HepG2 (cell line): ENCODE results near the gene LRRTM2. TPM values are rescaled to one million over a fixed set of nuclear protein-coding genes. Genes with fewer than 3 reads are reported as not detected.

Experiments
- polyA plus RNA-seq, 8 experiments: library from polyadenylated mRNA; depleted of rRNA in 3 of 8; stranded (reverse) in 7 of 8; unstranded in 1 of 8; fragments of >200 nt; fragmentation: Illumina TruSeq in 4 of 8; extraction: Trizol in 4 of 8; gene quantifications; 2 replicates each; pipeline versions ENCODE4 v1.2.1 to v1.2.3, GENCODE V29; 2011 to 2016; ENCODE audit warnings: low read depth in 4 of 8, missing spikeins in 1 of 8, mixed read lengths in 1 of 8; ENCODE audit not compliant: insufficient read depth in 1 of 8
- total RNA-seq, 5 experiments: library from RNA; depleted of rRNA; stranded (reverse); fragments of >200 nt; fragmentation: Illumina TruSeq; extraction: Trizol; gene quantifications; 2 replicates each; pipeline ENCODE4 v1.2.3, GENCODE V29; 2016; ENCODE audit warnings: low read depth in 1 of 5

Gene LRRTM2
- total and polyA plus RNA-seq, 2 of the 13 experiments (the other 11 are each of a cell fraction or from before 2014, with no cell fraction given), result not detected

Other genes with a start within 250 kb of the LRRTM2 start
- 162 and 212 TPM in 2 replicates for gene CTNNA1, start 121.9 kb downstream of the LRRTM2 start, total RNA-seq (2016; rRNA removed; fragmentation: Illumina TruSeq; extraction: Trizol)
- gene CTNNA1, start 121.9 kb downstream of the LRRTM2 start, polyA plus RNA-seq (2011; rRNA removed), result 66.8 and 72.4 TPM in 2 replicates